Progenitor cell of endocrine pancreas (in vitro differentiated cells): ENCODE measurements around the gene C3orf52. TPM values are rescaled to one million over a fixed set of nuclear protein-coding genes. Genes with fewer than 3 reads are reported as not detected.

Experiments used
- DNase-seq: peaks from one replicate; pipeline ENCODE4 v3.0.0; 2021; ENCODE audit warnings: low spot score; ENCODE audit not compliant: unreplicated experiment
- H3K27ac Mint-ChIP-seq: 2 replicates; pipeline ENCODE4 v1.8.0; 2021; ENCODE audit warnings: mild to moderate bottlenecking, moderate library complexity, mixed read lengths
- H3K27me3 Mint-ChIP-seq: 2 replicates; pipeline ENCODE4 v1.8.0; 2021; ENCODE audit warnings: mixed read lengths
- H3K36me3 Mint-ChIP-seq: 2 replicates; pipeline ENCODE4 v1.8.0; 2022; ENCODE audit warnings: mixed read lengths; ENCODE audit not compliant: insufficient read depth
- H3K4me1 Mint-ChIP-seq: 2 replicates; pipeline ENCODE4 v1.8.0; 2021; ENCODE audit warnings: low read depth, mixed read lengths
- H3K4me3 Mint-ChIP-seq: 2 replicates; pipeline ENCODE4 v1.8.0; 2021; ENCODE audit warnings: low read depth, mild to moderate bottlenecking, moderate library complexity, mixed read lengths
- H3K9me3 Mint-ChIP-seq: 2 replicates; pipeline ENCODE4 v1.8.0; 2021; ENCODE audit warnings: low read depth, mixed read lengths
- CTCF ChIP-seq: fragments of 200-600 bp; sonication (generic); IDR thresholded peaks from one replicate; pipeline ENCODE4 v1.5.0; 2021; ENCODE audit warnings: antibody characterized with exemption, mild to moderate bottlenecking; ENCODE audit not compliant: unreplicated experiment
- total RNA-seq: library from RNA; stranded (reverse); gene quantifications from 2 replicates; pipeline ENCODE4 v1.2.1, GENCODE V29; 2021

C3orf52 gene
- total RNA-seq, 1 donor from 2014 or later: 20.6 TPM

- no peak overlapping the region for H3K27ac Mint-ChIP-seq
- H3K4me3 Mint-ChIP-seq: no peak overlapping the region
- H3K9me3 Mint-ChIP-seq: no peaks in the 10 kb centered on the region
- peaks cover 6% of the 10 kb centered on the region for H3K4me1 Mint-ChIP-seq
- H3K27me3 Mint-ChIP-seq: no peaks in the 10 kb centered on the region
- peak; percentile 88 for TF ChIP-seq CTCF
- DNase-seq: no peak
- H3K36me3 Mint-ChIP-seq: no peaks in the 10 kb centered on the region
Measured at GRCh38 chr3:112043621-112044201, 42.5 kb upstream of the C3orf52 start.

- no peak for DNase-seq
- no peak overlapping the region for H3K27ac Mint-ChIP-seq
- no peaks in the 10 kb centered on the region for H3K9me3 Mint-ChIP-seq
- TF ChIP-seq CTCF: no peak
- H3K4me3 Mint-ChIP-seq: no peak overlapping the region
- H3K27me3 Mint-ChIP-seq: no peaks in the 10 kb centered on the region
- H3K4me1 Mint-ChIP-seq: peaks cover 10% of the 10 kb centered on the region
- no peaks in the 10 kb centered on the region for H3K36me3 Mint-ChIP-seq
Measured at GRCh38 chr3:112046599-112046998, 39.6 kb upstream of the C3orf52 start.

GRCh38 chr3:112047264-112047663, 38.9 kb upstream of the C3orf52 start:
- no peak for DNase-seq
- TF ChIP-seq CTCF: no peak
- Mint-ChIP-seq H3K4me1 (peaks cover 15% of the 10 kb centered on the region), H3K4me3 (no peak overlapping the region), H3K36me3 (no peaks in the 10 kb centered on the region), H3K9me3 (no peaks in the 10 kb centered on the region), H3K27ac (no peak overlapping the region), H3K27me3 (no peaks in the 10 kb centered on the region)

GRCh38 chr3:112048911-112049310, 37.3 kb upstream of the C3orf52 start:
- H3K36me3 Mint-ChIP-seq: no peaks in the 10 kb centered on the region
- peaks cover 24% of the 10 kb centered on the region for H3K4me1 Mint-ChIP-seq
- no peak for TF ChIP-seq CTCF
- no peak overlapping the region for H3K27ac Mint-ChIP-seq
- H3K27me3 Mint-ChIP-seq: no peaks in the 10 kb centered on the region
- no peaks in the 10 kb centered on the region for H3K9me3 Mint-ChIP-seq
- no peak overlapping the region for H3K4me3 Mint-ChIP-seq
- DNase-seq: no peak

- DNase-seq: no peak
- H3K27ac Mint-ChIP-seq: no peak overlapping the region
- no peak overlapping the region for H3K4me3 Mint-ChIP-seq
- H3K27me3 Mint-ChIP-seq: no peaks in the 10 kb centered on the region
- no peaks in the 10 kb centered on the region for H3K36me3 Mint-ChIP-seq
- TF ChIP-seq CTCF: no peak
- H3K9me3 Mint-ChIP-seq: no peaks in the 10 kb centered on the region
- peaks cover 20% of the 10 kb centered on the region for H3K4me1 Mint-ChIP-seq
Measured at GRCh38 chr3:112053229-112053628, 33.0 kb upstream of the C3orf52 start.
